Activated naive CD4-positive, alpha-beta T cell treated with anti-CD3 and anti-CD28 coated beads, Interleukin-2, amount 50 U/mL, for 16 hours (primary cell): ENCODE results near the gene CLDN12.

Experiments
- DNase-seq: peaks from one replicate; pipeline ENCODE4 v3.0.0-alpha.2; 2020

The CLDN12 gene

DNA sequence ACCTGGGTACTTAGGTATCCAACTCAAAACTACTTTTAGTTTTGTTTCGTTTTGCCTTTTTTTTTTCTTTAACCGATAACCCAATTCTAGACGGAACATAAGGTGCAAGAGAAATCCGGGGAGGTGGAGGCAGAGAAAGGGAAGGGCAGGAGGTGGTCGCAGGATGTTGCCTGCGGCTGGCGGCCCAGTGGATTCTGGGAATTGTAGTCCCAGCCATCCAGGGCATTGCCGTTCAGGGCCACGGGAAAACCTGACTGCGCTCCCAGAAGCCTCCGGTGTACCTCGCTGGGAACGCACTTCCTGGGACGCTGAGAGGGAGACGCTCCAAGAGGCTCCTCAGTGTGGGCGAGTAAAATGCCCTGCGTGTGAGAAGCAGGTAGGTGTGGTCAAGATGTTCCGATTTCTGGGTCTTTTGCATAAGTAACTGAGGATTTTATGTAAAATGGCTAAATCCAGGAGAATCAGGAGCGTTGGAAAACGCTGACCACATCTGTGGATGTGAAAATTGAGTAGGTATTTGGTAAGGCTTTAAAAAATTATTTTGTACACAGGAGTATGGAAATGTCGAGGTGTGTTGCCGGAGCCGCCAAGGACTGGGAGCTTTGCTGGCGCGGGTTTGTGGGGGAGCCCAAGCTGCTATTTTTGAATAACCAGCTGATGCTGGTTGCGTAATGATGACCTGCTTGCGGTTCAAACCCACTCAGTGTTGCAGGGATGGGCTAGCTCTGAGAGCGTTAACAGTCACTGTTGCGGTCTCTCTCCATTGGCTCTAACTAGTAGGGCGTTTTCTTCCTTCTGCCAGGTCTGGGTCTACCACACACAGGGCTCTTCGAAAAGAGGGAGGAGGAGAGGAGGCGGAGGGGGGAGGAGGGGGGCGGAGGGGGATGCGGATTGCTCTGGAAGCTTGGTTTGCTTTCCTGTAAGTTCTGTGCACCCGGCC lies at the start of gene CLDN12:
CLDN12 (plus strand) TSS at position 288 of the 940 bp plus-strand sequence. CDS start 9,216 bp downstream, outside the sequence.
- DNase-seq = peak; percentile 63

GRCh38 chr7:90383422-90383821 lies 19.8 kb upstream of the CLDN12 start:
- no peak for DNase-seq

DNA sequence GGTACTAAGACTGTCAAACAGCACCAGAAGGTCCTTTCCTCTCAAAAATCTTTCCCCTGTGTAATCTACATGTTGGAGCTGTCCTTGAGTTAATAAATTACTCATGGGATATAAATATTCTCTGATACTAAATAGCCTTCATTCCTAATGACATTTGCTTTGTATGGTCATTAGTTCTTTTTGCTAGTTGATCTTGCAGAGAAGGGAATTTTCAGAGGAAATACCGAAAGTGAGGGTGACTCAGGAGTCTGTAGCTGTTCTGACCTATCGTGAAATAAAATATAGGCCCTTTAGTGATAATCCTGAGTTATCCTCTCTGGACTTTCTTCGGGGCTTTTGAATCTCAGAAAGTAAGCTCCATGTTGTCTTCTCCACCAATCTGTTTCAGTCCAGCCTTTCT lies 19.4 kb upstream of the CLDN12 start:
- no peak for DNase-seq

- DNase-seq = no peak
Measured at GRCh38 chr7:90384433-90384832, 18.8 kb upstream of the CLDN12 start.

DNA sequence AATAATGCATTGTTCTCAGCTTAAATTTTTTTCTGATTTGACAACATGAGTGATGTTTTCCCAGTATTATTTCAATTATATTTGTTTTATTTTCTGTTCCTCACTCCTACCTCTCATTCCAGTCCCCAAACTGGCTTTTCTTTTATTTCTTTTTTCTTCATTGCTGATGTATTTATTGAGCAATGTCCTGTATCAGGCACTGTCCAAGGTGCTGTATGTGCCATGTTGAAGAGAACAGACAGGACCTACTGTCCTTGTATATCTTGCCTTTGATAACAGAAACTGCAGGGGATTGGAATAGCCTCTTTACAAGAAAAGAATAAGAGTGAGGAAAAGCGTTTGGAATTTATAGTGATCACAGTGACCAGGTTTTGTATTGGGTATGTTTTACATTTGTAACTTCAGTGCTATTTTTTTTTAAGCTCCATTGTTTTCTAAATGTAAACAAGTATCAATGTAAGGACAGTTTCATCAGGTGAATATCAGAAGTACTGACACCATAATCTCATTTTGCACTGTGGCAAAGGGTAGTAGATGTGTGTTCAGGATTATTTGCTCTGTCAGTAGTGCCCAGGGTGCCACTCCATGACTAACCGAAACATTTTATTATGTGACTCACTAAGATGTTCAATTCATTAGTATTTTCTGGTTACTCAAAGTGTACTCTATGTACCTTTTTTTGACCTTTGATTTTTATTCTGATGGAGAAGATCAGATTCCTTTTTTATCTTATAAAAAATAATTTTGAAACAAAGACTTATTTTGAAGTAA lies 15.6 kb upstream of the CLDN12 start:
- DNase-seq = no peak

- DNase-seq = no peak
Measured at GRCh38 chr7:90390926-90391325, 12.3 kb upstream of the CLDN12 start.

DNA sequence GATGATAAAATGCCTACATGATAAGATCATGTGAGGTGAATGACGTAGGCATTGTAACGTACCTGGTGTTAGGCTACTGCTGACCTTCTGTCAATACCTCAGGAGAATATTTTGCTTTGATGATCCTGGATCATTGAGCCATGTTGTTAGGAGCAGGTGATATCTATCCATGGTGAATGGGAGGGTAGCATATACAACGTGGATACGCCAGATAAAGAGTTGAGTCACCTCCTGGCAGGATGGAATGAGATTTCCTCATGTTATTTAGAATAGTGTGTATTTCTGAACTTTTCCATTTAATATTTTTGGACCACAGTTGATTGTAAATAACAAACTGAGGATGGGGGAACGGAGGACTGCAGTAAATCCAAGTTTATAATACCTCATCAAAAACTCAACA lies 11.8 kb upstream of the CLDN12 start:
- no peak for DNase-seq

GRCh38 chr7:90396420-90396819 lies 6.8 kb upstream of the CLDN12 start:
- DNase-seq = no peak

- no peak for DNase-seq
Measured at GRCh38 chr7:90401989-90402388, 1.3 kb upstream of the CLDN12 start.

- no peak for DNase-seq
Measured at GRCh38 chr7:90402785-90403173, 482 bp upstream of the CLDN12 start.

GRCh38 chr7:90404777-90405176 lies 1.5 kb downstream of the CLDN12 start:
- no peak for DNase-seq

DNA sequence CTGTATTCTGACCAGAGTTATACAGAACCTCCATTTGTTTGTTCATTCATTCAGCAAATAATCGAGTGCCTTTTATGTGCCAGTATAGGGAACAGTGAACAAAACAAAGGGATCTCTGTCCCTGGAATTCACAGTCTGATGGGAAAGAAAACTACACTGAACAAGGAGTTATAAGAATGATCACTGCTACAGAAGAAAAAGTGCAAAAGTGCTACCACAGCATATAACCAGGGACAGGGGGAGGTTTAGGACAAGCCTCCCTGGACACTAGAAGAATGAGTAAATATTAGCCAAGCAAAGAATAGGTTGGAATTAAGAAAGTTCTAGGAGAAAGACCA lies 4.2 kb downstream of the CLDN12 start:
- DNase-seq = no peak

DNA sequence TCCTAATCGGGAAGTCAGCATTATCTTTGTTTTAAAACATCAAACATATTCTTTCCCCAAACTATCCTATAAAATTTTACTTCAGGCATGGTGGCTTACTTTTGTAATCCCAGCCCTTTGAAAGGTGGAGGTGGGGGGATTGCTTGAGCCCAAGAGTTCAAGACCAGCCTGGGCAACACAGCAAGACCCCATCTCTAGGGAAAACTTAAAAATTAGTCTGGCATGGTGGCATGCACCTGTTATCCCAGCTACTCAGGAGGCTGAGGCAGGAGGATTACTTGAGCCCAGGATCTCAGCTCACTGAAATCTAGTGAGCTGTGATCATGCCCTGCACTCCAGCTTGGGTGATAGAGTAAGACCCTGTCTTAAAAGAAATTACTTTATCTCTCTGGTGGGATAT lies 4.9 kb downstream of the CLDN12 start:
- DNase-seq = no peak

DNA sequence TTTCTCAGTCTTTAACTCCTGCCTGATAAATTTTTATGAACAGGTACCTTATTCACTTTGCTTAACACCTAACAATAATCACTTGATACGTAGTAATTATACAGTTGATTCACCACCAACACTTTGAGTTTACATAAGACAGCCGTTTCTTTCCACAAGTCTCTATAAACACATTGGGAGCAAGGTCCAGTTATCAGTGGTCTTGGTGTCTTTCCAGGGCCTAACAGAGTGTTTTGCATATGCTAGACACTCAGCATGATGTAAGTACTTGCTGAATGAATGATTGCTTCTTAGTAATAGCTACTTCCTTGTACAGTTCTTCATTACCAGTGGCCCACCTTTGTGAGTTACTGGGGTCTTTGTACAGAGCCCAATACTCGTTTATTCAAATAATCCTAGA lies 6.4 kb downstream of the CLDN12 start:
- no peak for DNase-seq

DNA sequence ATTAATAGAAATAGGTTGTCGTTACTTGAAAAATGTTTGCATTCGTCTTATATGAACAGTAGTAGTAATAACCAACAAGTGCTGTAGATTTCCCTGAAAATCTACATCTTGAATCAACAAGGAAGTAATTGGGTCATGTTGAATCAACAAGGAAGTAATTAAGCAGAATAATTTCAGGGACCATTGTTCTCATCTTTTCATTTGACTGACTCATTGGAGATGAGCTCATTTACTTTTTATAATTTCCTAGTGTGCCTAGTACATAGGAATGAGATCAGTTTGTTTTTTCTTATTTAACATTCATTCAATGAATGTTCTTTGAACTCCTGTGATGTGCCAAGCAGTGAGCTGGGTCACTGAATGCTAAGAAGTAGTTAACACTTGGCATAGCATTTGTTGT lies 8.2 kb downstream of the CLDN12 start:
- DNase-seq = no peak

DNA sequence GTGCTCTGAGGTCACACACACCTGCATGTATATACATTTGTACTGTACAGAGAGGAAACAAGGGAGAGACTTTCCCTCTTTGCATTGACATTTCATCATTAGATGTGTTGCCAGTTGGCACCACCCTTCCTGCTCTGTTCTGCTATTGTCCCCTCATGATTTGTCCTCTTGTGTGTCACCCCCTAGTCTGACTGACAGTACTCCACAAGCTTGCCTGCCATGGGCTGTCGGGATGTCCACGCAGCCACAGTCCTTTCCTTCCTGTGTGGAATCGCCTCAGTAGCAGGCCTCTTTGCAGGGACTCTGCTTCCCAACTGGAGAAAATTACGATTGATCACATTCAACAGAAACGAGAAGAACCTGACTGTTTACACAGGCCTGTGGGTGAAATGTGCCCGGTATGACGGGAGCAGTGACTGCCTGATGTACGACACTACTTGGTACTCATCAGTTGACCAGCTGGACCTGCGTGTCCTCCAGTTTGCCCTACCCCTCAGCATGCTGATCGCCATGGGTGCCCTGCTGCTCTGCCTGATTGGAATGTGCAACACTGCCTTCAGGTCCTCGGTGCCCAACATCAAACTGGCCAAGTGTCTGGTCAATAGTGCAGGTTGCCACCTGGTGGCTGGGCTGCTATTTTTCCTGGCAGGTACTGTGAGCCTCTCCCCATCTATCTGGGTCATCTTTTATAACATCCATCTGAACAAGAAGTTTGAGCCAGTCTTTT lies 9.4 kb downstream of the CLDN12 start:
- DNase-seq = no peak

DNA sequence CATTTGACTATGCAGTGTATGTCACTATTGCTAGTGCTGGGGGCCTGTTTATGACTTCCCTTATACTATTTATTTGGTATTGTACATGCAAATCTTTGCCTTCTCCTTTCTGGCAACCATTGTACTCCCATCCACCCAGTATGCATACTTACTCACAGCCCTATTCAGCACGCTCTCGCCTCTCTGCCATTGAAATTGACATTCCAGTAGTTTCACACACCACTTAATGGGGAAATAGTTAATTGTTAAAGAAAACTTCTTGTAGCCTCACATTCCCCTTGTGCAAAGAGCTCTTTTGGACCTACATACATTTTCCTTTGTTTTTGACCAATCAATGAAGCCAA lies 9.9 kb downstream of the CLDN12 start:
- DNase-seq = no peak

- DNase-seq = no peak
Measured at GRCh38 chr7:90421651-90422050, 18.4 kb downstream of the CLDN12 start.

DNA sequence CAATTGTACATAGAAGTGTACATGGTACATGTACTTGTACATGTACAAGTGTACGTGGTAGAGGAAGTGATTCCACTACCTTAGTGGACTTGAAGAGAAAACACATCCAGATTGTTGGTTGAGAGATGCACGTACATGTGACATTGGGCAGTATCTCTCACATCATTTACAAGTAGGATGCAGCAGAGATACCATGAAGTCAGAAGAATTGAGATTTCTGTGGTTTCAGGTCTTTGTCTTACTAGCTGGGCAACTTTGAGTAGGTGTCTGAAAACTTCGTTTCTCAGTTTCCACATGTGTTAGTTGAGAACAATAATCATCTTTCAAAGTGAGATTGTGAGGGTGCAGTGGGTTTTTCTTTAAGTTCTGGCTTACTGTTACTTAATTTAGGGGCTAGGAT lies 21.5 kb downstream of the CLDN12 start:
- DNase-seq = no peak

DNA sequence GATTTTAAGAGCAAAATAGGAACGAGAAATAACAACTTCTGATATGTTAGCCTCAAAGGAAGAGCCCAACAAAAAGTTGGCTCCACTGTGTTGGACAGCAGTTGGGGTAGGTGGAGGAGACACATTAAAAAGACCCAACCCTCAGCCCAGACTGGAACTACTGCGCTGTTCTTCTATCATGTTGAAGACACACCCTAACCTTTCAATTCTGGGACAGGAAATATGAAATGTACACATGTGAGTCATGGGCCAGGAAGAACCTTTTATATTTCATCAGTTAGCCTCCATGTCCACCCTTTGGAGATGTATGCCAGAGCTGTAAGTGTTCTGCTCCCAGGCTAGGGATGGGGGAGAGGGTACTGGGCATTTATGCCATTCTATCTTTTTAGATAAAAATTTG lies 22.1 kb downstream of the CLDN12 start:
- DNase-seq = no peak

DNA sequence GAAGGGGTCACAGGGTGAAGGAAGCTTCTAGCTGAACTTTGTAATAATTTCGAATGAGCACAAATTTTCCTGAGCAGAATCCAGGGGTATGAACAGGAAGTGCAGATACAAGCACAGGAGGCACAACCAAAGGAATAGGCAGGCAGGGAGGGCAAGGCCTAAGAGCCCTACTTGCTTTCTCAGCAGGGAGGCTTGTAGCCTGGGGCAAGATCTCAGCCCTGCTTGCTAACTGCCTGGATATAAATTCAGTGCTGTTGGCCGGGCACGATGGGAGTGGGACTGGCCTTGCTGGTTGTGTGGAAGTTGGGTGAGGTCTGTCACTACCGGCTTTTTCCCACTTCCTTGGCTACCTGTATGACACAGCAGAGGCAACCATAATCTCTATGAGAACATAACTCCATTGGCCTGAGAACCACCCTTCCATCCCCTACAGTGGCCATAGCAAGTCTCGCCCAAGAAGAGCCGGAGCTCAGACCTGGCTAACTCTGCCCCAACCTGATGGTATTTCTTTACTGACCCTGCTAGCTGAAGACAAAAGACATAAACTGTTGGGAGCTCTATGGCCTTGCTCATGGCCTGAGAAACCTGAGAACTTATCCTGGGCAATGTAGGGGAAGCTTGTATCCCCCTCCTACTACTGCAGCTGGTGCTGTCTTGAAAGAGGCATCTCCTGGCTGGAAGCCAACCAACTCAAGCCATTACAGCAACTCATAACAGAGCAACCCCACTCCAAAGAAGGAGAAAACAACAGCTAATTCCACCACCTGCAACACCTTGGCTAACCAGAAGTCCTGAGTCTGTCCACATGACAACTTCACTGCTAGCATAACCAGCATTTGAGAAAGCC lies 27.6 kb downstream of the CLDN12 start:
- no peak for DNase-seq

DNA sequence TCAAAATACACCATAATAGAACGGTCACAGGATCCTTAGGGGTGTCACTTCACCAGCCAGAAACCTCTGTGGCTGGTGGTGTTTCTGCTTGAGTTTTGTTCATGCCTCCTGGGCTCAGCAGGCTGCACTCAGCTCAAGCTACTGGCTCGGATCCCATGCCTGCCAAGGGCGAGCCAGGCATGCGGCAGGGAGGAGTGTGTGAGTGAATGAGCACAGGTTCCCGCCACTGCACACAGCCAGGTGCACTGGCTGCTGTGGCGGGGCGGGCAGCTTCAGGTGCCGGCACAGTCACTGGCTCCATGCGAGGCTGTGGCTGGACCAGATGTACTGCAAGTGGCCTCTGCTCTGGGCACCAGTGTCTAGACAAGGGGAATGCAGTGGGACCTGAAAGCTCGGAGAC lies 29.5 kb downstream of the CLDN12 start:
- DNase-seq = no peak

DNA sequence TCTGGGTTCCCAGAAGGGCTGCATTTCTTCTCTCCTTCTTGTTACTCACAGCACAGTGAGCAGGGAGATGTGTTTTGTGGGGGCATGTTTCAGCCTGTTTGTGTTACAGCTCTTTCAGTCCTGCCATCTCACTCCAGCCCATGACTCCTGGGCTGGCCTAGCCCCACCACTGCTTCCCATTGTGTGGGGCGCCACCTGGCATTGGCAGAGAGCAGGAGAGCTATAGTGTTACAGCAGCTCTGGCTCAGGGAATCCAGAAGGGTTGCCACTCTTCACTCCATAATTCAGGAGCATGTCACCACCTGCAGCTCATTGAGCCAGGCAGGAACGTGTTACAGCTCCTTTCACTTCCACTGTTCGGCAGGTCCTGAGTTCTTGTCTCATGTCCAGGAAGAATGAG lies 30.0 kb downstream of the CLDN12 start:
- no peak for DNase-seq
